Natural killer cell treated with Interleukin-12 subunit alpha and Interleukin-12 subunit beta and Interleukin-15 and Interleukin-18, amount 100 ng/mL, for 72 hours (primary cell): ENCODE data around the gene CDCP2. TPM values are rescaled to one million over a fixed set of nuclear protein-coding genes. Genes with fewer than 3 reads are reported as not detected.

Experiments used
- ATAC-seq, 2 donors: fragments of 150-1000 bp; cut with Tn5 transposase in 1 of 2; sonication (Bioruptor Pico), chemical (Tn5 transposase) in 1 of 2; 2 replicates each; pipeline ENCODE4 v1.10.0; 2021
- DNase-seq: peaks from one replicate; pipeline ENCODE4 v3.0.0; 2022; ENCODE audit warnings: low spot score
- H3K27ac Mint-ChIP-seq, 2 donors: 1 replicate in 1 of 2; 2 replicates in 1 of 2; pipeline ENCODE4 v1.8.0; 2022; ENCODE audit warnings: mixed read lengths in 2 of 2, mild to moderate bottlenecking in 1 of 2, moderate library complexity in 1 of 2
- H3K27me3 Mint-ChIP-seq, 2 donors: 1 replicate in 1 of 2; 2 replicates in 1 of 2; pipeline ENCODE4 v1.8.0; 2022; ENCODE audit warnings: mixed read lengths in 2 of 2
- H3K36me3 Mint-ChIP-seq: one replicate; pipeline ENCODE4 v1.8.0; 2022; ENCODE audit warnings: mixed read lengths
- H3K4me1 Mint-ChIP-seq, 2 donors: 1 replicate in 1 of 2; 2 replicates in 1 of 2; pipeline ENCODE4 v1.8.0; 2022; ENCODE audit warnings: low read depth in 2 of 2, mixed read lengths in 2 of 2, mild to moderate bottlenecking in 1 of 2
- H3K4me3 Mint-ChIP-seq: one replicate; pipeline ENCODE4 v1.8.0; 2022; ENCODE audit warnings: mixed read lengths
- H3K9me3 Mint-ChIP-seq: 2 replicates; pipeline ENCODE4 v1.8.0; 2022; ENCODE audit warnings: mixed read lengths
- total RNA-seq, 2 donors: library from RNA; stranded (reverse); gene quantifications; one replicate each; pipeline ENCODE4 v1.2.3, GENCODE V29; 2022

Gene CDCP2
- total RNA-seq, 2 donors from 2014 or later: not detected

DNA sequence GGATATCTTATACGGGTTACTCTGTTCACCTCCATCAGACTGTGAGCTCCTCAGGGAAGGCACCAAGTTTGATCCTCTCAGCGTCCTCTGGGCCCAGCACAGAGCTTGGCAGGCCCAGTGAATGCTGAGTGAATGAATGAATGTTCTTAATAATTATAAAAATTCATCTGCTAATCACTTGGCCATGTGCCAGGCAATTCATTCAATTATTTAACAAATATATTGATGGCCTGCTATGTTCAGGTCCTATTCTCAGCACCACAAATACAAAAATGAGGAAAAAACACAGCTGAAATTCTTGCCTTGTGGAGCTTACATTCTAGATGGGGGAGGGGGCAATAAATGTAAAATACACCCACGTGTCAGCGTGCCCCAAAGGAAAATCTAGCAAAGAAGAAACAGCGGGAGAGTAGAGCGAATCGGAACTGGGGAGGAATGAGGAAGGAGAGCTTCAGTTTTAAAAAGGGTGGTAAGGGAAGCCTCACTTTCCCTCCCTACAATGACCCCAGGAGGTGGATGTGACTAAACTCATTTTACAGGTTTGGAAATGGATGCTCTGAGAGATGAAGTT lies 15.8 kb downstream of the CDCP2 start:
- Mint-ChIP-seq H3K27ac (no peak overlapping the region), H3K4me1 (no peaks in the 10 kb centered on the region), H3K4me3 (no peak overlapping the region), H3K27me3 (no peaks in the 10 kb centered on the region), H3K9me3 (no peaks in the 10 kb centered on the region), H3K36me3 (no peaks in the 10 kb centered on the region)
- ATAC-seq: no peak
- no peak for DNase-seq

DNA sequence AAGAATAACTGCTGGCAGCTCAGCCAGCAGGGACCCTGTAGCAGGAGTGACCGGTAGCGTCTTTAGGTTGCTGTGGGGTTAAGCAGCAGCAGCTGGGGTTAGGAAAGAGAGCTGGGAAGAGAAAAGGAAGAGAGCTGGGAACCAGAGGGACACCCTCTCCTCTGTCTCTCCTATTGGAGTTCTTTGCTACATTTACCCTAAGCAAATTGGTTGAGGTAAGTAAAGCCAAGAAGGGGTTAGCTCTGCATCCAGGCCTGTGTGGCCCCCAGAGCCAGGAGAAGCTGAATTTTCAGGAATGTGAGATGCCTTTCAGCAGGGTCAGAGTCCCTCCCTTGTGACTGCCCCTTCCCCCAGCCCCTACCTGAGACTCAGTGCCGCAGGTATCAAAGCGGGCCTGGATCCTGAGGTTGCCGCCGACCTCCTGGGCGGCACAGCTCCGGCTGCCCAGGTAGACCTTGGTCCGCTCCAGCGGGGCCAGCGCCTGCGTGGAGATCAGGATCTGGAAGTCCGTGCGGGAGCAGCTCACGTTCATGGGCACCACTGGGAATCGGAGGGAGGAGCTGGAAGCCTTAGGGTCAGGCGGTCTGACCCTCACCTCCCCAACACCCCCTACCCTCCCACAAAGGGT lies 16.4 kb downstream of the CDCP2 start:
- ATAC-seq (peak in 1 of 2 donors; percentile 11), DNase-seq (no peak)
- H3K27me3 Mint-ChIP-seq: no peaks in the 10 kb centered on the region
- H3K4me3 Mint-ChIP-seq: no peak overlapping the region
- no peaks in the 10 kb centered on the region for H3K4me1 Mint-ChIP-seq
- H3K36me3 Mint-ChIP-seq: no peaks in the 10 kb centered on the region
- H3K9me3 Mint-ChIP-seq: no peaks in the 10 kb centered on the region
- no peak overlapping the region for H3K27ac Mint-ChIP-seq

DNA sequence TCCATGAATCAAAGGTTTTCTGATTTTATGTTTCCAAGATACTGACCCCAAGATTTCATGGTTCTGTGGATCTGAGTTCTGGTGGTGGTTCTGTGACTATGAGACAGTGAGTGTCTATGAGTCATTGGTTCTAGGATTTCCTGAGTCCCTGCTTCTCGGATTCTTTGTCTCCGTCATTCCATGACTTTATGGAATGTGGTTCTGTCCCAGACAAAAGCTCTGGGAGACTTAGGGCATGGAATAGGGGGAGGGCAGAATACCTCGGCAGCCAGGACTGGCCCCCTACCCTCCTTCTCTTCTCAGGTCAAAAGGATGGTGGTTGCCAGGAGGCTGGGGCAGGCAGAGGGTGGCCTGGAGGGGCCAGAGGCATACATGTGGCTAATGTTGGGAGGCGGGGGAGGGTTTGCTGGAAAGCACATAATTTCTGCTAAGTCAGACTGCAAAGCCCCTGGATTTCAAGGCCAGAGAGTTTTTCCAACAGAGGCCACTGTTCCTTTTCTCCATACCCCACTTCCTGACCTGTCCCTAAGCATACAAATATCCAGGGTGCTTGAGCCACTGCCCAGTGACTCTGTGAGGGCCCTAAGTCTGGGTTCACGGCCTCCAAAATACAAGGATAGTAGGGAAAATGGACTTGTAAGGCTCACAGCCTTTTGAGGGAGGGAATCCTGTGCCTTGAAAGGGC lies 17.2 kb downstream of the CDCP2 start:
- H3K27ac Mint-ChIP-seq: no peak overlapping the region
- no peaks in the 10 kb centered on the region for H3K9me3 Mint-ChIP-seq
- no peak for DNase-seq
- H3K4me1 Mint-ChIP-seq: no peaks in the 10 kb centered on the region
- no peak for ATAC-seq
- H3K36me3 Mint-ChIP-seq: no peaks in the 10 kb centered on the region
- H3K27me3 Mint-ChIP-seq: peaks cover 0 to 3% of the 10 kb centered on the region in 2 donors
- no peak overlapping the region for H3K4me3 Mint-ChIP-seq

DNA sequence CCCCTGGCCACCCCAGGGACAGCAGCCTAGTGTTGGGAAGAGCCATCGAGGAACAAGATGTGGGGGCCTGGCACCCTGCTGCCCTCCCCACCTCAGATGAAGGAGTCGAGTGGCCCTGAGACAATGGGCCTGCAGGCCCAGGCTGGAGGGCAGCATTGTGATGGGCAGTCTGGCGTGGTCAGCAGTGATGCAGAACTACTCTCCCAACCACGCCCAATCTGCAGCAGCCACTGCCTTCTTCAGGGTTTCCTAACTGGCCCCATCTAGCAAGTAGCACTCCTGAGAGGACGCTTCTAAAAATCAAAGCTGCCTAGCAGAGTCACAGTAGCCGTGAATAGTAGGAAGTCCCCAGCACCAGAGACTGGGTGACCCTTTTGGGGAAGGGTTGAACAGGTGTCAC lies 18.5 kb downstream of the CDCP2 start:
- ATAC-seq: no peak
- Mint-ChIP-seq H3K27me3 (peaks cover 0 to 3% of the 10 kb centered on the region in 2 donors), H3K27ac (no peak overlapping the region), H3K9me3 (no peaks in the 10 kb centered on the region), H3K4me1 (no peaks in the 10 kb centered on the region), H3K36me3 (no peaks in the 10 kb centered on the region), H3K4me3 (no peak overlapping the region)
- DNase-seq: no peak

DNA sequence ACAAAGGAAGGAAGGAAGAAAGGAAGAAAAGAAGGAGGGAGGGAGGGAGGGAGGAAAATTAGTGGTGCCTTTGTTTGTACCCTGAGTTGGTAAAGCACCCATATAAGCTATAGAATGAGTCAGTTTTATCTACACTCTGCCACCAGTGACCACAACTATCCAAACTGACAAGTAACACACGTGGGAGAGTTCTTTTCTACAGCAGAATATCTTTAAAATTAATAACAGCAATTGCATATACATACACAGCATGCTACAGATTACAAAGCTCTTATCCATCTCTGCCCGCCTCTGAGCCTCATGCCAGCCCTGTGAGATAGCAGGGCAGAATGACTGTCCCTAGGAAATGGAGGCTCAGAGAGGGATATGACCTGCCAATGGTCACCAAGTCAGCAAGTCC lies 20.3 kb downstream of the CDCP2 start:
- H3K27me3 Mint-ChIP-seq: peaks cover 5 to 7% of the 10 kb centered on the region in 2 donors
- no peaks in the 10 kb centered on the region for H3K36me3 Mint-ChIP-seq
- no peaks in the 10 kb centered on the region for H3K9me3 Mint-ChIP-seq
- no peaks in the 10 kb centered on the region for H3K4me1 Mint-ChIP-seq
- H3K27ac Mint-ChIP-seq: no peak overlapping the region
- ATAC-seq: no peak
- DNase-seq: no peak
- H3K4me3 Mint-ChIP-seq: no peak overlapping the region

DNA sequence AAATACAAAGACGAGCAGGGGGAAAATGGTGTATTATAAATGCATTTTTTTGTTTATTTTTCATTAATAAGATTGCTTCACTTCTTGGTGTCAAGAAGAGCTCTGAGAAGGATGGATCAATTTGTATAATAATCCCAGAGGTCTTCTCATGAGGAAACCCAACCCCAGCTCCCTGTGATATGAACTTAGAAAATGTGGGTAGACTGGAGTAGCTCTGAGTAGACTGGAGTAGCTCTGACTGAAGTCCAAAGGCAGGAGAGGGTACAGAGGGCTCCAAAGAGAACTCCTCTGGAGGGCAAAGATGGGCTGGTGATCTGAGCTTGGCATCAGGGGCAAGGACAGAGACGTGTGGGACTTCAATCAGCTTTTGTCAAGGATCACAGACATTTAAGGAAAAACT lies 21.4 kb downstream of the CDCP2 start:
- Mint-ChIP-seq H3K27ac (no peak overlapping the region), H3K4me3 (no peak overlapping the region), H3K27me3 (peaks cover 5 to 7% of the 10 kb centered on the region in 2 donors), H3K4me1 (no peaks in the 10 kb centered on the region), H3K36me3 (no peaks in the 10 kb centered on the region), H3K9me3 (no peaks in the 10 kb centered on the region)
- ATAC-seq: no peak
- DNase-seq: no peak

DNA sequence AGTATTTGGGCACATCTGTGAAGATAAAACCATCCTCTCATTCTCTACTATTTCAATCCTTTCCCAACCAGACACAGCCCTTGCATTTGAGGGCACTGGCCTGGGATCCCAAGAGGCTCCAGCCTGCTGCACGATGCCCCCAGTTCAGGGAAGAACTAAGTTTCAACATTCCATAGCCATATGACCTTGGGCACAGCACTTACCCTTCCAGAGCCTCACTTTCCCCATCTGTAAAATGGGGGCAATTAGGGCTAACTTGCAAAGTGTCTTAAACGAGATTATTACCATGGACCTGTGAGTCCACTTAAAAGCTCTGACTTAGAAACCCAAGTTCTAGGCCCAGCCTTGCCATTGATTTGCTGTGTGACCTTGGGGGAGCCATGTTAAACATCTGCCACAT lies 22.9 kb downstream of the CDCP2 start:
- Mint-ChIP-seq H3K36me3 (no peaks in the 10 kb centered on the region), H3K9me3 (no peaks in the 10 kb centered on the region), H3K4me3 (no peak overlapping the region), H3K4me1 (no peaks in the 10 kb centered on the region), H3K27me3 (peaks cover 5 to 7% of the 10 kb centered on the region in 2 donors), H3K27ac (no peak overlapping the region)
- DNase-seq (no peak), ATAC-seq (no peak)

DNA sequence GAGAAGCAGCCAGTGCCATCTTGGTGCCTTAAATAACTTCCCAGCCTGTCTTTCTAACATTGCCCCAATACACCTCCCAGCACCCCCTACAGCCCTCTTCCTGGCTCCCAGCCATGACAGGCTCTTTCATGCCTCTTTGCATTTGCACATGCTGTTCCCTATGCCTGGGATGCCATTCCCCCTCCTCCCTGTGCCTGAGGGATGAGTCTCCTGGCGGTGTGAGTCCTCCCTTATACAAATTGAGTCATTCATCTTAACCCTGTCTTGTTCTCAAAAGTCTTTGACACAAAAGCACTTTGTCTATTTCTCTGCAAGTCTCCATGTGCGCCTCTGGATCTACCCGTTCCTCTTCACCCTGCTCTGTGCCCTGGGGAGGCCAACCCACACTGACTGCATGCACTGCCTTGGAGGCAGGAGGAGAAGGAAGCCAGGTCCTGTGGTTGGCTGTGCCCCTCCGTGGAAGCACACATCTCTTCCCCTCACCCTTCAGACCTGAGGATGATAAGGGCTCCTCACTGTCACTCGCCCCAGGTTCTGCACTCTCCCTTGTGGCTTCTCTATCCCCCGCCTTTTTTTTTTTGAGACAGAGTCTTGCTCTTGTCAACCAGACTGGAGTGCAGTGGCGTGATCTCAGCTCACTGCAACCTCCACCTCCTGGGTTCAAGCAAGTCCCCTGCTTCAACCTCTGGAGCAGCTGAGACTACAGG lies 25.1 kb downstream of the CDCP2 start:
- Mint-ChIP-seq H3K4me3 (no peak overlapping the region), H3K36me3 (no peaks in the 10 kb centered on the region), H3K4me1 (no peaks in the 10 kb centered on the region), H3K27me3 (peaks cover 5 to 7% of the 10 kb centered on the region in 2 donors), H3K9me3 (no peaks in the 10 kb centered on the region), H3K27ac (no peak overlapping the region)
- DNase-seq (no peak), ATAC-seq (no peak)

DNA sequence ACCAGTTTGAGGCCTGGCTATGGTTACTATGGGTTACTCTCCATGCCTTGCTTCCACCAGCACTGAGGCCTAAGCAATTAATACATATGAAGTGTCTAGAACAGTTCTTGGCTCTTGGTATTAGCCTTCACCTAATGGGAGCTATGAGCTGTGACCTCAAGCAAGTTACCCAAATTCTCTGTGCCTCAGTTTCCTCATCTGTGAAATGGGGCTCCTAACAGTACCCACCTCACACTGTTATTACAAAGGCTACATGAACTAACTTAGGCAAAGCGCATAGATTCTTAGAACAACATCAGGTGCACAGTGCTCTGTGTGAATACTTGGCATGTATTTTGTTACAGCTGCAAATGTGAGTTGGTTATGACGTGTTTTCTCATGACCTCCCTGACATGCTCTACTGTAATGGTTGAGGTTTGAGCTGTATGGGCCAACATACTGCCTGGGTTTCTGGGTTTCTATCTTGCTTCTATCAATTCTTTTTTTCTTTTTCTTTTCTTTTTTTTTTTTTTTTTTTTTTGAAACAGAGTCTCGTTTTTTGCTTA lies 26.5 kb downstream of the CDCP2 start:
- no peak for ATAC-seq
- peaks cover 5 to 11% of the 10 kb centered on the region in 2 donors for H3K27me3 Mint-ChIP-seq
- H3K4me1 Mint-ChIP-seq: no peaks in the 10 kb centered on the region
- H3K4me3 Mint-ChIP-seq: no peak overlapping the region
- no peaks in the 10 kb centered on the region for H3K9me3 Mint-ChIP-seq
- H3K36me3 Mint-ChIP-seq: no peaks in the 10 kb centered on the region
- DNase-seq: no peak
- H3K27ac Mint-ChIP-seq: no peak overlapping the region

DNA sequence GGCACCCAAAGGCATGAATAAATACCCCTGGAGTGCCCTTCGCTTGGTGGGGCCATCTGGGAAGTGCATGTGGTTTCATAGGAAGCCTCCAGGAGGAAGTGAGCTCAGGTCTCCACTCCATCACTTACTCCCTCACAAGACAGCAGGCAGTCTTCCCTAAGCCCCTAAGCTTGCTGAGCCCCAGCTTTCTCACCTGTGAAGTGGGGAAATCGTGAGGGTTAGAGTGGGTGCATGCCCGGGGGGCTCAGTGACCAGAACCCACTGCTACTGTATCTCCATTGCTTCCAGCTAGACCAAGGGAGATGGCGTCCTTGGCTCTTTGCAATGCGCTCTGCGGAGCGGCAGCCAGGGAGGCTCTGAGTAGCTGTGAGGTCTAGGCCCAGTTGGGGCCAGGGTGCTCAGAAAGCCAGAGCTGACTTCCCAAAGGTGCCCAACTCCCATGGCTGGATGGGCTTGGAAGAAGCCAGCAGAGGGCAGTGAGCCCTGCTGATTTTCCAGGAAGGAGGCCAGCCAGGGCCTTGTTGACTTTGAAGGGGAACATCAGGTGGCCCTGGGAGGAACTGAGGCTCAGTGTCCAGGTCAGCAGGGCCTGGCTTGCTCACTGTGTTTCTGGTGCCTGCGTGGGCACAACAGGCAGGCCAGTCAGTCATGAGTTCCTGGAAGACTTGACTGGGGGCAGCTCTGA lies 27.3 kb downstream of the CDCP2 start:
- no peaks in the 10 kb centered on the region for H3K4me1 Mint-ChIP-seq
- H3K27me3 Mint-ChIP-seq: peaks cover 5 to 8% of the 10 kb centered on the region in 2 donors
- DNase-seq (no peak), ATAC-seq (no peak)
- no peaks in the 10 kb centered on the region for H3K9me3 Mint-ChIP-seq
- no peak overlapping the region for H3K27ac Mint-ChIP-seq
- no peaks in the 10 kb centered on the region for H3K36me3 Mint-ChIP-seq
- no peak overlapping the region for H3K4me3 Mint-ChIP-seq

DNA sequence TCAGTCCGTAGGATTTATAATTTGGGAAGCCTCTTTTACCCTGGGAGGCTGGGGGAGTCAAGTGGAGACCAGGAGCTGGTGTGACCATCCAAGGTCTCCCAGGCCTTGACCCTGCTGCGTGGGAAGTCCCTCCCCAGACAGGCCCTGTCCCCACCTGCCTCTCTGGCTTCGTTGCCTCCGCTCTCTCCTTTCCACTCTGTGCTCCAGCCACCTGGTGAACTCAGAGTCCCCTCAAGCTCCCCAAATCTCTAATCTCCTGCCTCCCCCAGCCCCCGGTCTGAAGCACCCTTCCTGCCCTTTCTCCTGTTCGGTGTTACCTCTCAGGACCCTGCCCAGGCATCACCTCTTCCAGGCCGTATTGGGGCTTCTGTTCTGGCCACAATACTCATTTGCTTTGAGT lies 27.9 kb downstream of the CDCP2 start:
- ATAC-seq (no peak), DNase-seq (no peak)
- Mint-ChIP-seq H3K9me3 (no peaks in the 10 kb centered on the region), H3K36me3 (no peaks in the 10 kb centered on the region), H3K4me1 (no peaks in the 10 kb centered on the region), H3K4me3 (no peak overlapping the region), H3K27me3 (peaks cover 5 to 8% of the 10 kb centered on the region in 2 donors), H3K27ac (no peak overlapping the region)

DNA sequence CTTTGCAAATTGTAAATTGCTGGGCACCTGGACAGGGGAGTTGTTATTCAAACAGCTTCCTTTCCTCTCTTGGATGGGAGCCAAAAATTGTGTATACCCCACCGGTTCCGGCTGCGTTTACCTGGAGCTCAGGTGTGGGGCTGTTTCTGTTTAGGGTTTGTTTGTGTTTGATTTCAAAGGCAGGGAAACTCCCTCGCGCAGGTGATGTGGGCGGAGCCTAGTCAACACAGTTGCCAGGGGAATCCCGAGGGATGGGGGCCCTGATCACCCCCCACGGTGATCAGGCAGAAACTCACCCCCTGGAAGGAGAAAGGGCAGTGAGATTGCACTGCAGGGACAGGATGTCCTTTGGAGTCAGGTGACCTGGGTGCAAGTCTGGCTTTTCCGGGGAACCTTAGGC lies 28.3 kb downstream of the CDCP2 start:
- DNase-seq: no peak
- Mint-ChIP-seq H3K36me3 (no peaks in the 10 kb centered on the region), H3K27ac (no peak overlapping the region), H3K4me3 (no peak overlapping the region), H3K27me3 (peaks cover 5 to 8% of the 10 kb centered on the region in 2 donors), H3K9me3 (no peaks in the 10 kb centered on the region), H3K4me1 (no peaks in the 10 kb centered on the region)
- no peak for ATAC-seq

DNA sequence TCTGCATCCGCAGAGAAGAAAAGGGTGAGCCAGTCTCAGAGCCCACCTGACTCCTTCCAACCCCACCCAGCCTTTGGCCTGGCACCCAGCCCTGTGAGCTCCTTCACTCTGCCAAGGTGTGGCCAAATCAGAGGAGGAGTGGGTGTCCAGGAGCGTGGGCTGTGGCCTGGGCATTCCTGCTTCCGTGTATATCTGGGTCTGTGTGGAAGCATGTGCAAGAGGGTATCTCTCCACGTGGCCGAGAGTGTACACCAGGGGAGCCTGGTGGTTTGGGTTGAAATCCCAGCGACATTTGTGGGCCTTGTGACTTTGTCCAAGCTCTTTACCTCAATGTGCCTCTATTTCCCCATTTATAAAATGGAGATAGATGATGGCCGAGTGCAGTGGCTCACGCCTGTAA lies 29.8 kb downstream of the CDCP2 start:
- Mint-ChIP-seq H3K27ac (no peak overlapping the region), H3K4me3 (no peak overlapping the region), H3K4me1 (no peaks in the 10 kb centered on the region), H3K27me3 (peaks cover 0 to 4% of the 10 kb centered on the region in 2 donors), H3K9me3 (no peaks in the 10 kb centered on the region), H3K36me3 (no peaks in the 10 kb centered on the region)
- no peak for DNase-seq
- no peak for ATAC-seq
